ENCODE measurements around the gene KRT7. TPM values are rescaled to one million over a fixed set of nuclear protein-coding genes. Genes with fewer than 3 reads are reported as not detected.

The KRT7 gene
- total and polyA plus RNA-seq, 9 of the 15 experiments (the other 6 are each of a cell fraction or from before 2014, with no cell fraction given), result 1.4 TPM; not detected in 8

DNA sequence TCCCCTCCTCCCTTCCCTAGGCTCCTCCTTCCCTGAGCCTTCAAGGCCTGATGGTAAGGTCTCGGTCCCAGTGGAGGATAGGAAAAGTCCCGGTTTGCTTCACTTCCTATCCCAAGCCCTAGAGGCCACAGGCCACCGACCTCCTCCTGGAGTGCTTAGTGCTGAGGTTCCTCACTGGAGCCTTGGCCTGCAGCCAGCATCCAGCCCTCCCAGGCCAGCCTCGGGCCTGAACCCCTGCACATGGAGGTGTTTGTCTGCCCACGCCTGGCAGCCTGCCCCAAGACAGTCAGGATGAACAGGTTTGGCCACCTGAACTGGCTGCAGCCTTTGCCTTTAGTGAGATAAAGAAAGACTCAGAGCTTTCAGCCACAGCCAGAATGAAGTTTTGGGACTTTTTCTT, 15.8 kb upstream of the KRT7 start:
- Histone ChIP-seq H3K27ac (ENCODE audit: extremely low read depth, low read depth, low read length) (no peak overlapping the region), H3K4me2 (ENCODE audit: insufficient read depth, low read length) (no peak overlapping the region), H2AFZ (ENCODE audit: low read depth, low read length) (no peak overlapping the region), H3K27me3 (ENCODE audit: control insufficient read depth in 2 of 2, insufficient read depth in 2 of 2, low read length in 2 of 2) (peaks cover 3 to 19% of the 10 kb centered on the region in 2 experiments; a peak in 3 of 5 replicates), H4K20me1 (replicated peaks; ENCODE audit: control insufficient read depth, insufficient read depth, low read length) (peaks cover 8% of the 10 kb centered on the region), H3K79me2 (ENCODE audit: control insufficient read depth, insufficient read depth, low read length) (no peaks in the 10 kb centered on the region), H3K36me3 (ENCODE audit: control insufficient read depth, insufficient read depth, low read length) (no peaks in the 10 kb centered on the region), H3K9ac (ENCODE audit: insufficient read depth in 1 of 2, low read depth in 2 of 2, low read length in 2 of 2) (no peak overlapping the region), H3K9me1 (ENCODE audit: control insufficient read depth, insufficient read depth, low read length) (no peaks in the 10 kb centered on the region), H3K4me3 (no peak overlapping the region), H3K4me1 (replicated peaks in 1 of 2; ENCODE audit: control insufficient read depth in 2 of 2, insufficient read depth in 2 of 2, low read length in 2 of 2) (no peaks in the 10 kb centered on the region; a peak in 1 of 5 replicates), H3K9me3 (replicated peaks; ENCODE audit: control insufficient read depth, insufficient read depth, low read depth, low read length) (no peaks in the 10 kb centered on the region)
- FAIRE-seq (no peak), ATAC-seq (no peak), DNase-seq (ENCODE audit: extremely low read depth in 1 of 4, low spot score in 3 of 4) (no peak)
- TF ChIP-seq ZNF830 (CRISPR knock-in tag; IDR thresholded peaks at IDR 0.05) (no peak), RFX5 (IDR thresholded peaks at IDR 0.05; ENCODE audit: low read depth, low read length) (no peak), NFIC (IDR thresholded peaks at IDR 0.05) (peak; percentile 45), MTA3 (IDR thresholded peaks at IDR 0.05; ENCODE audit: borderline replicate concordance) (no peak)
- 3% methylated on average over 5 of the region's 5 CpGs for WGBS (ENCODE audit: insufficient coverage, low coverage, missing lambda C conversion rate)
- intact Hi-C loops (cut with micrococcal nuclease) (no loop called here), in situ Hi-C loops (cut with MboI) (loop anchor here (5.0 kb wide), 1 partner anchor 100 kb away; no protein-coding TSS in a partner anchor)
- POLR2A ChIA-PET, result no interaction called here
- CTCF ChIA-PET (ENCODE audit: low intra/inter-chr PET ratio), result no interaction called here
- no TSS peak for BruUV-seq (replicated peaks)

DNA sequence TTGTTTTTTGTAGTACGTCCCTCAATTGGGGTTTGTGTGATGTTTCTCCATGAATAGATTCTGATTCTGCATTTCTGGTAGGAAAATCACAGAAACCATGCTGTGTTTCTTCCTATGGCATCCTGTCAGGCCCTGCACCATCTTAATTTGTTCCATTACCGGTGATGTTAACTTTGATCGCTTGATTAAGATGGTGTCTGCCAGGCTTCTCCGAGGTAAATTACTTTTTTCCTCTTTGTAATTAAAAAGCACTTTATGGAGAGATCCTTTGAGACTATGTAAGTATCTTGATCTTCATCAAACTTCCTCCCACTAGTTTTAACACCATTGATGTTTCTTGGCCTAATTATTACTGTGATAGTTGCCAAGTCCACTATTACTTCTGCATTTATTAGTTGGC, 15.0 kb upstream of the KRT7 start:
- ChIA-PET CTCF (ENCODE audit: low intra/inter-chr PET ratio) (interaction anchor here (0.6 kb wide), 1 partner anchor 46 kb away, joined by 3 read pairs; no protein-coding TSS in a partner anchor), POLR2A (no interaction called here)
- FAIRE-seq (no peak), ATAC-seq (no peak), DNase-seq (ENCODE audit: extremely low read depth in 1 of 4, low spot score in 3 of 4) (no peak)
- H2AFZ ChIP-seq (ENCODE audit: low read depth, low read length), result no peak overlapping the region
- H3K9me3 ChIP-seq (replicated peaks; ENCODE audit: control insufficient read depth, insufficient read depth, low read depth, low read length), result no peaks in the 10 kb centered on the region
- H3K36me3 ChIP-seq (ENCODE audit: control insufficient read depth, insufficient read depth, low read length), result no peaks in the 10 kb centered on the region
- no peaks in the 10 kb centered on the region for H3K9me1 ChIP-seq (ENCODE audit: control insufficient read depth, insufficient read depth, low read length)
- in situ Hi-C loops (cut with MboI), result loop anchor here (5.0 kb wide), 1 partner anchor 99 kb away; no protein-coding TSS in a partner anchor
- peaks cover 3 to 13% of the 10 kb centered on the region in 2 experiments; a peak in 2 of 5 replicates for H3K27me3 ChIP-seq (ENCODE audit: control insufficient read depth in 2 of 2, insufficient read depth in 2 of 2, low read length in 2 of 2)
- WGBS (ENCODE audit: insufficient coverage, low coverage, missing lambda C conversion rate), result 0% methylated on average over 4 of the region's 4 CpGs
- no peaks in the 10 kb centered on the region; a peak in 1 of 5 replicates for H3K4me1 ChIP-seq (replicated peaks in 1 of 2; ENCODE audit: control insufficient read depth in 2 of 2, insufficient read depth in 2 of 2, low read length in 2 of 2)
- BruUV-seq (replicated peaks), result no TSS peak
- no peaks in the 10 kb centered on the region for H3K79me2 ChIP-seq (ENCODE audit: control insufficient read depth, insufficient read depth, low read length)
- H3K9ac ChIP-seq (ENCODE audit: insufficient read depth in 1 of 2, low read depth in 2 of 2, low read length in 2 of 2), result no peak overlapping the region
- H4K20me1 ChIP-seq (replicated peaks; ENCODE audit: control insufficient read depth, insufficient read depth, low read length), result peaks cover 8% of the 10 kb centered on the region
- H3K4me2 ChIP-seq (ENCODE audit: insufficient read depth, low read length), result no peak overlapping the region
- intact Hi-C loops (cut with micrococcal nuclease), result no loop called here
- H3K4me3 ChIP-seq, result no peak overlapping the region
- H3K27ac ChIP-seq (ENCODE audit: extremely low read depth, low read depth, low read length), result no peak overlapping the region
- no peak for TF ChIP-seq KHSRP (IDR thresholded peaks at IDR 0.05)
- TF ChIP-seq, protein P1, sequence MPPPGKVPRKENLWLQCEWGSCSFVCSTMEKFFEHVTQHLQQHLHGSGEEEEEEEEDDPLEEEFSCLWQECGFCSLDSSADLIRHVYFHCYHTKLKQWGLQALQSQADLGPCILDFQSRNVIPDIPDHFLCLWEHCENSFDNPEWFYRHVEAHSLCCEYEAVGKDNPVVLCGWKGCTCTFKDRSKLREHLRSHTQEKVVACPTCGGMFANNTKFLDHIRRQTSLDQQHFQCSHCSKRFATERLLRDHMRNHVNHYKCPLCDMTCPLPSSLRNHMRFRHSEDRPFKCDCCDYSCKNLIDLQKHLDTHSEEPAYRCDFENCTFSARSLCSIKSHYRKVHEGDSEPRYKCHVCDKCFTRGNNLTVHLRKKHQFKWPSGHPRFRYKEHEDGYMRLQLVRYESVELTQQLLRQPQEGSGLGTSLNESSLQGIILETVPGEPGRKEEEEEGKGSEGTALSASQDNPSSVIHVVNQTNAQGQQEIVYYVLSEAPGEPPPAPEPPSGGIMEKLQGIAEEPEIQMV (tag; conservative IDR thresholded peaks at IDR 0.05; ENCODE audit: low read depth), result no peak
- no peak for TF ChIP-seq MAFG (tag; conservative IDR thresholded peaks at IDR 0.05)

Data from K562 (cell line).